OCI-LY1 (cell line): ENCODE results near the gene UCP2.

Source experiments
- H2AFZ ChIP-seq: fragments of 200-600 bp; sonication (generic), shearing (Covaris generic); 2 replicates; pipeline ENCODE4 v1.6.0; 2014; ENCODE audit warnings: antibody characterized with exemption, mild to moderate bottlenecking, low read length
- H3F3A ChIP-seq: fragments of 200-600 bp; sonication (generic), shearing (Covaris generic); 2 replicates; pipeline ENCODE4 v1.6.0; 2014; ENCODE audit warnings: mild to moderate bottlenecking, antibody characterized with exemption, low read length, moderate library complexity; ENCODE audit not compliant: insufficient read depth
- H3K27ac ChIP-seq: fragments of 200-600 bp; sonication (generic); 2 replicates; pipeline ENCODE4 v1.5.1; 2014; ENCODE audit warnings: low read length, mixed run types, mild to moderate bottlenecking, low read depth; ENCODE audit not compliant: poor library complexity, severe bottlenecking
- H3K27me3 ChIP-seq: fragments of 200-600 bp; sonication (generic); 2 replicates; pipeline ENCODE4 v1.6.0; 2014; ENCODE audit warnings: antibody characterized with exemption, mild to moderate bottlenecking, low read length, moderate library complexity; ENCODE audit not compliant: insufficient read depth
- H3K36me3 ChIP-seq: fragments of 200-600 bp; sonication (generic); 2 replicates; pipeline ENCODE4 v1.6.1; 2014; ENCODE audit warnings: mild to moderate bottlenecking, antibody characterized with exemption, low read length, moderate library complexity, mixed read lengths; ENCODE audit not compliant: insufficient read depth
- H3K4me1 ChIP-seq: fragments of 200-600 bp; sonication (generic); 2 replicates; pipeline ENCODE4 v1.5.1; 2014; ENCODE audit warnings: mild to moderate bottlenecking, low read length, moderate library complexity; ENCODE audit not compliant: insufficient read depth, severe bottlenecking
- H3K4me2 ChIP-seq: fragments of 200-600 bp; sonication (generic), shearing (Covaris generic); 2 replicates; pipeline ENCODE4 v1.6.1; 2014; ENCODE audit warnings: low read length
- H3K4me3 ChIP-seq: fragments of 200-600 bp; sonication (generic); 2 replicates; pipeline ENCODE4 v1.5.1; 2014; ENCODE audit warnings: low read length, low read depth, mild to moderate bottlenecking, mixed read lengths; ENCODE audit not compliant: poor library complexity, severe bottlenecking
- H3K79me2 ChIP-seq: fragments of 200-600 bp; shearing (Covaris generic); 2 replicates; pipeline ENCODE4 v1.6.1; 2016; ENCODE audit warnings: mixed run types, low read length, mixed read lengths; ENCODE audit not compliant: insufficient read depth
- H3K9ac ChIP-seq: fragments of 200-600 bp; sonication (generic), shearing (Covaris generic); 2 replicates; pipeline ENCODE4 v1.6.1; 2014; ENCODE audit warnings: mild to moderate bottlenecking, low read length, mixed read lengths
- H3K9me2 ChIP-seq: fragments of 200-600 bp; sonication (generic), shearing (Covaris generic); 2 replicates; pipeline ENCODE4 v1.6.1; 2014; ENCODE audit warnings: low read depth, mild to moderate bottlenecking, low read length, mixed read lengths
- H3K9me3 ChIP-seq: fragments of 200-600 bp; shearing (Covaris generic); 2 replicates; pipeline ENCODE4 v1.6.1; 2014; ENCODE audit warnings: low read length, mixed read lengths
- H4K20me1 ChIP-seq: fragments of 200-600 bp; sonication (generic), shearing (Covaris generic); 2 replicates; pipeline ENCODE4 v1.6.0; 2016; ENCODE audit warnings: mild to moderate bottlenecking, low read length; ENCODE audit not compliant: insufficient read depth
- EZH2 ChIP-seq: fragments of 200-600 bp; sonication (generic), shearing (Covaris generic); IDR thresholded peaks from 2 replicates; pipeline ENCODE4 v1.8.0; 2017; ENCODE audit warnings: borderline replicate concordance, mixed run types, mild to moderate bottlenecking, antibody characterized with exemption, low read length, moderate library complexity, mixed read lengths
- TF ChIP-seq, protein P1 (sequence below): fragments of 200-600 bp; sonication (generic), shearing (Covaris generic); IDR thresholded peaks from 2 replicates; pipeline ENCODE4 v1.5.1; 2017; ENCODE audit warnings: mild to moderate bottlenecking, antibody characterized with exemption, low read length, moderate library complexity, mixed read lengths

Gene UCP2

DNA sequence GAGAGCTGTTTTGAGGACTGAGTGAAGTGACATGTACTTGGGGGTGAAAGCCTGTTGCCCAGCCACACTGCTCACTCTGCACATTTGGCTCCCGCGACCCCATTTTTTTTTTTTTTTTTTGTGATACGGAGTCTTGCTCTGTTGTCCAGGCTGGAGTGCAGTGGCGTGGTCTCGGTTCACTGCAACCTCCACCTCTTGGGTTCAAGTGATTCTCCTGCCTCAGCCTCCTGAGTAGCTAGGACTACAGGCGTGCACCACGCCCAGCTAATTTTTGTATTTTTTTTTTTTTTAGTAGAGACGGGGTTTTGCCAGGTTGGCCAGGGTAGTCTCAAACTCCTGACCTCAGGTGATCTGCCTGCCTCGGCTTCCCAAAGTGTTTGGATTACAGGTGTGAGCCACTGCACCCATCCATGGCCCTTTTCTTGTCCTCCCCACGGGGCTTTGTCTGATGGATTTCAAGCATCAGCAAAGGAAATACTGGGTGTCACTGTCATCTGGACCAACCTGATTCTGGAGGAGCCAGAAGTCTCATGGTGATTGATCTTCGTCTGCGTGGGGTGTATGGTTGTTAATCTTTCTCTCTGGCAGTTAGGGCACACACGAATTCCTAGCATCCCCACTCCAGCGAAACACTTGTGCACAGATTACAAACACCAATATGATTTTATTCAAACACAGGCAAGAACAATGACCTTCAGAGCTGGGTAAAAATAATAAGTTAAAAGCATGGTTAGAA lies 29.6 kb upstream of the UCP2 start:
- Histone ChIP-seq H3K79me2 (no peaks in the 10 kb centered on the region), H3K4me1 (no peaks in the 10 kb centered on the region), H3K36me3 (no peaks in the 10 kb centered on the region; the same call in 1 of the 2 replicates), H3K9ac (no peak overlapping the region), H2AFZ (no peak overlapping the region), H3K27me3 (no peaks in the 10 kb centered on the region), H3K4me2 (no peak overlapping the region), H3F3A (no peaks in the 10 kb centered on the region), H3K4me3 (no peak overlapping the region), H4K20me1 (no peaks in the 10 kb centered on the region), H3K9me2 (no peaks in the 10 kb centered on the region), H3K27ac (no peak overlapping the region), H3K9me3 (no peaks in the 10 kb centered on the region)
- TF ChIP-seq, protein P1, sequence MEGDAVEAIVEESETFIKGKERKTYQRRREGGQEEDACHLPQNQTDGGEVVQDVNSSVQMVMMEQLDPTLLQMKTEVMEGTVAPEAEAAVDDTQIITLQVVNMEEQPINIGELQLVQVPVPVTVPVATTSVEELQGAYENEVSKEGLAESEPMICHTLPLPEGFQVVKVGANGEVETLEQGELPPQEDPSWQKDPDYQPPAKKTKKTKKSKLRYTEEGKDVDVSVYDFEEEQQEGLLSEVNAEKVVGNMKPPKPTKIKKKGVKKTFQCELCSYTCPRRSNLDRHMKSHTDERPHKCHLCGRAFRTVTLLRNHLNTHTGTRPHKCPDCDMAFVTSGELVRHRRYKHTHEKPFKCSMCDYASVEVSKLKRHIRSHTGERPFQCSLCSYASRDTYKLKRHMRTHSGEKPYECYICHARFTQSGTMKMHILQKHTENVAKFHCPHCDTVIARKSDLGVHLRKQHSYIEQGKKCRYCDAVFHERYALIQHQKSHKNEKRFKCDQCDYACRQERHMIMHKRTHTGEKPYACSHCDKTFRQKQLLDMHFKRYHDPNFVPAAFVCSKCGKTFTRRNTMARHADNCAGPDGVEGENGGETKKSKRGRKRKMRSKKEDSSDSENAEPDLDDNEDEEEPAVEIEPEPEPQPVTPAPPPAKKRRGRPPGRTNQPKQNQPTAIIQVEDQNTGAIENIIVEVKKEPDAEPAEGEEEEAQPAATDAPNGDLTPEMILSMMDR = no peak
- no peak for TF ChIP-seq EZH2

- no peak overlapping the region for H3K27ac ChIP-seq
These were observed 28.9 kb upstream of the UCP2 start for GRCh38 chr11:74011360-74012073.

DNA sequence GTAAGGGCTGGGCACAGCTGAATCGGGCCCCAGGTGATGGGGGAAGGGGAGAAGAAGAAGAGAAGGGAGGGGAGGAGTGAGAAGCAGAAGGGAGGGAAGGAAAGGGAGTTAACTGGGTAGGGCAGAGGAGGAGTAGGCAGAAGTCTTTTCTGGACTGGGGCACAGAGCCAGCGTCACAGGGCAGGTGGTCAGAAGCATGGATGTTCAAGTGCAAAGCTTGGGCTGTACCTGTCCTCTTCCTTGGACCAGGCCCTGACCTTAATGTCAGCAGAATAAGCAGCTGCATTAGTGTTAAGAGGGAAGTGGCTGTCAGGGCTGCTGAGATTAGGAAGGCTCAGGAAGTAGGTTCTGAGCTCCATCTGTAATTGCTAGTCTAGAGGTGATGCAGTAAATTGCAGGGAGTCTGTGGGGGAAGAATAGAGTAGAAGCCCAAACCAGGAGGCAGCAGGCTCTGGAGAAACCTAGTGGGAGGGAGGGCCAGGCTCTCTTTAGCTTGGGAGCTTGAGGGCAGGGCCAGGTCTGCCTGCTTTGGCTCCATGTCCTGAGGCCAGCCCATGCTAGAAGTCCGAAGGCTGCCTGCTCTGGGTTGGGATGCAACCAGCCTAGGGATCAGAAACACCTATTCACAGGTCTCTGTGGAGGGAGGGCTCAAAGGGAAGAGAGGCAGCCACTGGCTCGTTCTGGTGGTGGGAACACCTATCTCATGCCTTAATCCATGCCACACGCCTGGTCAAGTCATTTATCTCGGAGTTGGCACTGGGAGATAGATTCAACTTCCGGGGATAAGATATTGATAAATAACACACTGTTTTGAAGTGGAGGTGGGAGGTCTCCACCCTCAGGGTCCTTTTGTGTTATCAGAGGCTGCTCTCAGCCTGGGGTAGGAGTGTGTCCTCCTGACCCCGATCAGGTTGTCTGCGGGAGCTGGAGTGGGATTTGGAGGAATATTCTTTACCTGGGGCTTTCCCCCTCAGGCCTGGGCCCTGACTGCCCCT lies 28.0 kb upstream of the UCP2 start:
- TF ChIP-seq EZH2 = no peak
- TF ChIP-seq, protein P1 = no peak
- H3F3A ChIP-seq = no peaks in the 10 kb centered on the region
- H3K4me2 ChIP-seq = no peak overlapping the region
- H3K9me2 ChIP-seq = no peaks in the 10 kb centered on the region
- H3K36me3 ChIP-seq = no peaks in the 10 kb centered on the region
- no peak overlapping the region for H3K27ac ChIP-seq
- H3K4me3 ChIP-seq = no peak overlapping the region
- H2AFZ ChIP-seq = no peak overlapping the region
- no peaks in the 10 kb centered on the region for H4K20me1 ChIP-seq
- peaks cover 3% of the 10 kb centered on the region for H3K4me1 ChIP-seq
- H3K9ac ChIP-seq = no peak overlapping the region
- no peaks in the 10 kb centered on the region for H3K79me2 ChIP-seq
- no peaks in the 10 kb centered on the region for H3K9me3 ChIP-seq
- H3K27me3 ChIP-seq = no peaks in the 10 kb centered on the region

More at GRCh38 chr11:74011360-74012073, 28.9 kb upstream of the UCP2 start:
- Histone ChIP-seq H3K36me3 (no peaks in the 10 kb centered on the region; the same call in 1 of the 2 replicates), H3K4me2 (no peak overlapping the region), H3K79me2 (no peaks in the 10 kb centered on the region), H3K4me1 (no peaks in the 10 kb centered on the region), H3K27me3 (no peaks in the 10 kb centered on the region), H2AFZ (no peak overlapping the region), H3K9me3 (no peaks in the 10 kb centered on the region), H3K9ac (no peak overlapping the region), H3K9me2 (no peaks in the 10 kb centered on the region), H4K20me1 (no peaks in the 10 kb centered on the region), H3F3A (no peaks in the 10 kb centered on the region), H3K4me3 (no peak overlapping the region)
- TF ChIP-seq, protein P1 = no peak
- TF ChIP-seq EZH2 = no peak
